Astrocyte (in vitro differentiated cells and primary cell): ENCODE results near the gene WDR83. TPM values are rescaled to one million over a fixed set of nuclear protein-coding genes. Genes with fewer than 3 reads are reported as not detected.

Source experiments
- DNase-seq: peaks from one replicate; pipeline ENCODE4 v3.0.0-alpha.2; 2010; ENCODE audit warnings: low read depth
- FAIRE-seq: peaks from 2 replicates; lab custom pipeline; 2011; peaks lifted over from hg19 to GRCh38; lab: Jason Lieb, UNC
- H2AFZ ChIP-seq: 2 replicates; pipeline ENCODE4 v1.6.0; 2012; ENCODE audit warnings: low read depth, low read length, inconsistent platforms
- H3K27ac ChIP-seq: 2 replicates; pipeline ENCODE4 v1.5.1; 2011; ENCODE audit warnings: low read depth, low read length, inconsistent platforms
- H3K27me3 ChIP-seq: 2 replicates; pipeline ENCODE4 v1.6.0; 2011; ENCODE audit warnings: low read length, inconsistent platforms; ENCODE audit not compliant: insufficient read depth
- H3K36me3 ChIP-seq: 2 replicates; pipeline ENCODE4 v1.5.1; 2011; ENCODE audit warnings: low read length, inconsistent platforms; ENCODE audit not compliant: insufficient read depth
- H3K4me1 ChIP-seq: 2 replicates; pipeline ENCODE4 v1.5.1; 2011; ENCODE audit warnings: low read length, inconsistent platforms; ENCODE audit not compliant: insufficient read depth
- H3K4me2 ChIP-seq: 2 replicates; pipeline ENCODE4 v1.6.0; 2012; ENCODE audit warnings: low read length, inconsistent platforms
- H3K4me3 ChIP-seq: 2 replicates; pipeline ENCODE4 v1.5.1; 2011; ENCODE audit warnings: low read depth, mild to moderate bottlenecking, low read length, inconsistent platforms; ENCODE audit not compliant: insufficient read depth
- H3K79me2 ChIP-seq: 2 replicates; pipeline ENCODE4 v1.6.0; 2012; ENCODE audit warnings: mild to moderate bottlenecking, low read length, inconsistent platforms; ENCODE audit not compliant: insufficient read depth
- H3K9ac ChIP-seq: 2 replicates; pipeline ENCODE4 v1.6.0; 2012; ENCODE audit warnings: mild to moderate bottlenecking, low read length, inconsistent platforms
- H3K9me3 ChIP-seq: 2 replicates; pipeline ENCODE4 v1.5.1; 2012; ENCODE audit warnings: low read depth, mild to moderate bottlenecking, low read length, inconsistent platforms; ENCODE audit not compliant: insufficient read depth
- H4K20me1 ChIP-seq: 2 replicates; pipeline ENCODE4 v1.6.0; 2012; ENCODE audit warnings: low read length, inconsistent platforms; ENCODE audit not compliant: insufficient read depth
- H3K27ac Mint-ChIP-seq: one replicate; pipeline ENCODE4 v1.8.0; 2021; ENCODE audit warnings: mild to moderate bottlenecking, mixed read lengths; ENCODE audit not compliant: unreplicated experiment
- H3K27me3 Mint-ChIP-seq: one replicate; pipeline ENCODE4 v1.8.0; 2021; ENCODE audit warnings: low read depth, mixed read lengths; ENCODE audit not compliant: unreplicated experiment
- H3K36me3 Mint-ChIP-seq: one replicate; pipeline ENCODE4 v1.8.0; 2021; ENCODE audit warnings: low read depth, mixed read lengths; ENCODE audit not compliant: unreplicated experiment
- H3K4me1 Mint-ChIP-seq: one replicate; pipeline ENCODE4 v1.8.0; 2021; ENCODE audit warnings: low read depth, mixed read lengths; ENCODE audit not compliant: unreplicated experiment
- H3K4me3 Mint-ChIP-seq: one replicate; pipeline ENCODE4 v1.8.0; 2021; ENCODE audit warnings: mild to moderate bottlenecking, moderate library complexity, mixed read lengths; ENCODE audit not compliant: unreplicated experiment
- H3K9me3 Mint-ChIP-seq: one replicate; pipeline ENCODE4 v1.8.0; 2021; ENCODE audit warnings: mild to moderate bottlenecking, mixed read lengths; ENCODE audit not compliant: unreplicated experiment
- CTCF ChIP-seq: IDR thresholded peaks from 2 replicates; pipeline ENCODE4 v1.5.1; 2011; ENCODE audit warnings: low read depth, mild to moderate bottlenecking, inconsistent platforms, low read length, moderate library complexity; ENCODE audit not compliant: insufficient read depth
- EZH2 ChIP-seq: IDR thresholded peaks from 2 replicates; pipeline ENCODE4 v1.6.1; 2012; ENCODE audit warnings: mild to moderate bottlenecking, low read length, inconsistent platforms; ENCODE audit not compliant: insufficient read depth
- total RNA-seq: library from RNA; stranded (reverse); gene quantifications from 2 replicates; pipeline ENCODE4 v1.2.1, GENCODE V29; 2021

WDR83 gene
- total RNA-seq, 1 donor from 2014 or later: 13.3 TPM

DNA sequence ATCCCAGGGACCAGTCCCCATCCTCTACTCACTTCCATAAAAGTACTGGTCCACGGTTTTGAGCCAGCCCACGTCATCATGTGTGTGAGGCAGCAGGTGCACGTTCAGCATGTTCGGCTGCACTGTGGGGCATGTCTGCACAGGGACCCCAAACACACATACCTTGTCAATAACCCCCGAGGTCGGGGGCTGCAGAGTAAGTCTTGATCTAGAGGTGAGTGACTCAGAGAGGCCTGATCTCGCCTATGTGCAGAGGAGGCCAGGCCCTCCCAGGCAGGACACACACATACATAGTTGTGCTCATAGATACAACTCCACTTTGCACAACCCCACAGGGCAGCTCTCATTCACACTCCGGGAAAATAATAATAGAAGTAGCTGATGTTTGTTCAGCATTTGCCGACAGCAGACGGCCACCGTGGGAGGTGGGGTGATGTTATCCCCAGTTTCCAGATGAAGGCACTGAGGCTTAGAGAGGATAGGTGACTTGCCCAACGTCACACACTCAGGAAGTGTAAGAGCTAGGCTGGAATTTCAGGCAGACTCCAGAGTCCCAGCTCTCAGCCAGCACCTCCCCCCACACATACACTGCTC is 839 bp upstream of the WDR83 start:
- Histone ChIP-seq H2AFZ (peak overlapping the region; percentile 78), H3K9me3 (no peaks in the 10 kb centered on the region), H3K27me3 (no peaks in the 10 kb centered on the region), H3K4me2 (peak overlapping the region; percentile 95), H3K4me1 (peaks cover 21% of the 10 kb centered on the region), H3K9ac (peak overlapping the region; percentile 91), H3K36me3 (peaks cover 2% of the 10 kb centered on the region), H3K27ac (no peak overlapping the region), H4K20me1 (peaks cover 14% of the 10 kb centered on the region), H3K79me2 (peaks cover 54% of the 10 kb centered on the region), H3K4me3 (peak overlapping the region; percentile 95)
- Mint-ChIP-seq H3K27me3 (no peaks in the 10 kb centered on the region), H3K9me3 (no peaks in the 10 kb centered on the region), H3K4me3 (peak overlapping the region; percentile 98), H3K27ac (peak overlapping the region; percentile 84), H3K36me3 (peaks cover 7% of the 10 kb centered on the region), H3K4me1 (peaks cover 23% of the 10 kb centered on the region)
- DNase-seq (no peak), FAIRE-seq (no peak)
- TF ChIP-seq EZH2 (no peak), CTCF (no peak)

DNA sequence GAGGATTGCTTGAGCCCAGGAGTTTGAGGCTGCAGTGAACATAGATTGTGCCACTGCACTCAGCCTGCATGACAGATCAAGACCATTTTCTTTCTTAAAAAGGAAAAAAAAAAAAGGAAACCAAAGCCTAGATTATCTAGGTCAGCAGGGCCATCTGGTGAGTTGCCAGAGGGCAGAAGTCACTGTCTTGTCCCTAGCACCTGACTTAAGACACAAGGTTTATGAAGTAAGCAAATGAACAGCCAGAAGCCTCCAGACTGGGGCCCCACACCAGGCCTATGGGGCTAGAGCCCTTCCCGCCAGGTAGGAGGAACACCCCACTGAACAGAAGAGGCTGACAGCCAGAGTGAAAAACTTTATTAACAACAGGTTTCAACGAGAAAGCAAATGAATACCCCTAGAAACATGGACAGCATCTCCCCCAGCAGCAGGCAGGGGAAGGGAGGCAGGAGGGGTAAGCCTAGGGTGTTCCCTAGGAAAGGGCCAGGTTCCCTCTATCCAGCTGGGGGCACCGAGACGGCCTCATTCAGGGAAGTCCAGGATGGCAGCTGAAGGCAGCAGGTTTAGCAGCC is 1.2 kb downstream of the WDR83 start:
- Histone ChIP-seq H3K9me3 (no peaks in the 10 kb centered on the region), H4K20me1 (peaks cover 19% of the 10 kb centered on the region), H2AFZ (no peak overlapping the region), H3K4me2 (peak overlapping the region; percentile 95), H3K27me3 (no peaks in the 10 kb centered on the region), H3K79me2 (peaks cover 55% of the 10 kb centered on the region), H3K4me3 (no peak overlapping the region), H3K27ac (no peak overlapping the region), H3K36me3 (peaks cover 3% of the 10 kb centered on the region), H3K4me1 (peaks cover 21% of the 10 kb centered on the region), H3K9ac (peak overlapping the region; percentile 88)
- Mint-ChIP-seq H3K9me3 (no peaks in the 10 kb centered on the region), H3K27me3 (no peaks in the 10 kb centered on the region), H3K4me3 (peak overlapping the region; percentile 98), H3K36me3 (peaks cover 9% of the 10 kb centered on the region), H3K4me1 (peaks cover 25% of the 10 kb centered on the region), H3K27ac (no peak overlapping the region)
- TF ChIP-seq CTCF (no peak), EZH2 (no peak)
- no peak for FAIRE-seq
- DNase-seq: no peak

DNA sequence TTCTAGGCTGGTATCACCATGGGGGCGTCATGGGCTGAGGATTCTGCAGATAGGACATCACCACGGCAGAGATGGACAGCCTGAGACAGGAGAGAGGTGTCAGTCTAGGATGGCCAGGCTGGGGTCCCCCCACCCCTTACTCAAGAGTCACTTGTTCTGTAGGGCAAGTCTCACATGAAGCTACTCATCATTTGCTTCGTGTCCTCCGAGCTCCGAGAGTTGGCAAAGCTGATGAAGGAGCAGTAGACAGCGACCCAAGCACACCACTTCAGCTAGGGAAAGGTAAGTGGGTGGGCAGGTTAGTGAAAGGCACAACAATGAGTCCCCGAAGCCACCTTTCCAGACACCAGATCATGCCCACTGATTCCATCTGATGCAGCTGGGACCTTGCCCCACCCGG is 1.7 kb downstream of the WDR83 start:
- Mint-ChIP-seq H3K36me3 (peaks cover 6% of the 10 kb centered on the region), H3K4me1 (peaks cover 25% of the 10 kb centered on the region), H3K27me3 (no peaks in the 10 kb centered on the region), H3K4me3 (peak overlapping the region; percentile 98), H3K9me3 (no peaks in the 10 kb centered on the region), H3K27ac (peak overlapping the region; percentile 100)
- Histone ChIP-seq H4K20me1 (peaks cover 19% of the 10 kb centered on the region), H3K4me3 (peak overlapping the region; percentile 83), H3K27me3 (no peaks in the 10 kb centered on the region), H3K4me2 (peak overlapping the region; percentile 89), H3K9ac (peak overlapping the region; percentile 88), H3K4me1 (peaks cover 21% of the 10 kb centered on the region), H3K9me3 (no peaks in the 10 kb centered on the region), H3K36me3 (peaks cover 3% of the 10 kb centered on the region), H3K79me2 (peaks cover 55% of the 10 kb centered on the region), H2AFZ (no peak overlapping the region), H3K27ac (peak overlapping the region; percentile 97)
- no peak for TF ChIP-seq CTCF
- no peak for TF ChIP-seq EZH2
- no peak for FAIRE-seq
- DNase-seq: no peak
